Stimulated activated CD8-positive, alpha-beta memory T cell treated with anti-CD3 and anti-CD28 coated beads, Interleukin-12 subunit alpha, Interleukin-12 subunit beta, amount 100 ng/mL, for 24 hours (primary cell): ENCODE data around the gene ARHGAP29.

Experiments used
- DNase-seq: peaks from one replicate; pipeline ENCODE4 v3.0.0-alpha.2; 2020; ENCODE audit errors: extremely low read depth

Gene ARHGAP29

GRCh38 chr1:94124538-94124937 lies 112.8 kb downstream of the ARHGAP29 start:
- DNase-seq, result no peak

GRCh38 chr1:94122201-94122970 lies 115.0 kb downstream of the ARHGAP29 start:
- DNase-seq, result no peak
